T-helper 2 cell treated with Interferon-gamma antibody and Interleukin-4, amounts not matched to agents 5 μg/mL and 100 μg/mL, for 36 hours (primary cell): ENCODE measurements around the gene E2F3.

ENCODE experiments used
- DNase-seq: peaks from one replicate; pipeline ENCODE4 v3.0.0; 2021; ENCODE audit warnings: low spot score
- H3K27ac Mint-ChIP-seq: one replicate; pipeline ENCODE4 v1.8.0; 2021; ENCODE audit warnings: mild to moderate bottlenecking, mixed read lengths
- H3K27me3 Mint-ChIP-seq: one replicate; pipeline ENCODE4 v1.8.0; 2021; ENCODE audit warnings: low read depth, mixed read lengths
- H3K36me3 Mint-ChIP-seq: one replicate; pipeline ENCODE4 v1.8.0; 2021; ENCODE audit warnings: low read depth, mixed read lengths
- H3K4me1 Mint-ChIP-seq: one replicate; pipeline ENCODE4 v1.8.0; 2021; ENCODE audit warnings: low read depth, mixed read lengths
- H3K4me3 Mint-ChIP-seq: one replicate; pipeline ENCODE4 v1.8.0; 2022; ENCODE audit warnings: mild to moderate bottlenecking, moderate library complexity, mixed read lengths
- H3K9me3 Mint-ChIP-seq: one replicate; pipeline ENCODE4 v1.8.0; 2021; ENCODE audit warnings: mixed read lengths

The E2F3 gene

GRCh38 chr6:20476501-20477043, 74.9 kb downstream of the E2F3 start:
- Mint-ChIP-seq H3K27ac (no peak overlapping the region), H3K27me3 (no peaks in the 10 kb centered on the region)

DNA sequence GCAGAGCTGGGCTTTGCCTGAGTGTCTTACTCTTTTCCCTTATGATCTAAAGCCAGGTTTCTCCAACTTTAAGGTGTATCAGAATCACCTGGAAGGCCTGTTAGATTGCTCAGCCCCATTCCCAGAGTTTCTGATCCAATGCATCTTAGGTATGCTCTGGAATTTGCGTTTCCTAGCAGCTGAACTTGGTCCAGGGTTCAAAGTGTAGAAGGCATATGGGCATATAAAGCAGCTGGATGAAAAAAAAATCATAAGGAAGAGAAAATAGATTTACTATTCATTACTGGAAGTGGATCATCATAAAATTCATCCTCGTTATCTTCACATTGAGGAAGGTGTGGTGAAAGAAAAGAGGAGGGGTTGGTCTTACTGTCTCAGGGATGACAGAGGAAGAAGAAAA, 75.8 kb downstream of the E2F3 start:
- no peak for DNase-seq
- no peaks in the 10 kb centered on the region for H3K27me3 Mint-ChIP-seq
- H3K36me3 Mint-ChIP-seq = peaks cover 32% of the 10 kb centered on the region
- no peak overlapping the region for H3K27ac Mint-ChIP-seq
- H3K4me3 Mint-ChIP-seq = no peak overlapping the region
- no peaks in the 10 kb centered on the region for H3K9me3 Mint-ChIP-seq
- H3K4me1 Mint-ChIP-seq = peaks cover 11% of the 10 kb centered on the region

More at GRCh38 chr6:20476501-20477043, 74.9 kb downstream of the E2F3 start:
- H3K36me3 Mint-ChIP-seq = peaks cover 28% of the 10 kb centered on the region
- H3K4me3 Mint-ChIP-seq = no peak overlapping the region
- peaks cover 11% of the 10 kb centered on the region for H3K4me1 Mint-ChIP-seq
- no peaks in the 10 kb centered on the region for H3K9me3 Mint-ChIP-seq
- no peak for DNase-seq

GRCh38 chr6:20479060-20479459, 77.4 kb downstream of the E2F3 start:
- Mint-ChIP-seq H3K9me3 (no peaks in the 10 kb centered on the region), H3K4me1 (peaks cover 9% of the 10 kb centered on the region), H3K27ac (no peak overlapping the region), H3K36me3 (peaks cover 45% of the 10 kb centered on the region), H3K4me3 (no peak overlapping the region), H3K27me3 (no peaks in the 10 kb centered on the region)
- no peak for DNase-seq

DNA sequence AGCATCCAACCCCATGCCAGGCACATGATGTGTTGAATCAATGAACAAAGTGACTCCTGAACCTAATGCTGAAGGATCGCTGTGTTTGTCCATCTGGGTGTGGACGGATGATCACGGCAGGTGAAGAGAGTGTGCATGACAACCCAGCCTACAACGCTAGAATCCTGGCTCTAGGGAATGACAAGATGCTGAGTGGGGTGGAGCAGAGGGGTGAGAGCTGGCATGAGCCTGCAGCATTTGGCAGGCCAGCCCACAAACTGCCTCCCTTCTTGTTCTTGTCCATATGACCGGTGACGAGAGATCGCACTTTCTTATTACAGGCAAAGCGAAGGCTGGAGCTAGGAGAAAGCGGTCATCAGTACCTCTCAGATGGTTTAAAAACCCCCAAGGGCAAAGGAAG, 77.8 kb downstream of the E2F3 start:
- DNase-seq = no peak
- Mint-ChIP-seq H3K4me1 (peaks cover 9% of the 10 kb centered on the region), H3K27me3 (no peaks in the 10 kb centered on the region), H3K4me3 (no peak overlapping the region), H3K36me3 (peaks cover 47% of the 10 kb centered on the region), H3K27ac (no peak overlapping the region), H3K9me3 (no peaks in the 10 kb centered on the region)

DNA sequence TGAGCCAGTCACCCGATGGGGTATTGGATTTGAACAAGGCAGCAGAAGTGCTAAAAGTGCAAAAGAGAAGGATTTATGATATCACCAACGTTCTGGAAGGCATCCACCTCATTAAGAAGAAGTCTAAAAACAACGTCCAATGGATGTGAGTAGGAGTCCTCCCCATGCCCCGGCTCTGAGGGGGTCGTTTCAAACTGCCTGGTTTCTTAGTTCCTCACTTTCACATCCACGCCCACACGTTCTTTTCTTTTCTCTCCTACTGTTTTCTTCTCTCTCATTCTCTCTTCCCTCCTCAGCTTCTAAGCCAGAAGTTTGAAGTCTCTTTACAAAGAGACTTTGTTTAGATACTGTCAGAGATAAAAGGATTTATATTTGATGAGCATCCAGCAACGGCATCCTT, 79.6 kb downstream of the E2F3 start:
- peaks cover 9% of the 10 kb centered on the region for H3K4me1 Mint-ChIP-seq
- H3K4me3 Mint-ChIP-seq = no peak overlapping the region
- no peaks in the 10 kb centered on the region for H3K9me3 Mint-ChIP-seq
- DNase-seq = no peak
- no peak overlapping the region for H3K27ac Mint-ChIP-seq
- H3K27me3 Mint-ChIP-seq = no peaks in the 10 kb centered on the region
- peaks cover 55% of the 10 kb centered on the region for H3K36me3 Mint-ChIP-seq

DNA sequence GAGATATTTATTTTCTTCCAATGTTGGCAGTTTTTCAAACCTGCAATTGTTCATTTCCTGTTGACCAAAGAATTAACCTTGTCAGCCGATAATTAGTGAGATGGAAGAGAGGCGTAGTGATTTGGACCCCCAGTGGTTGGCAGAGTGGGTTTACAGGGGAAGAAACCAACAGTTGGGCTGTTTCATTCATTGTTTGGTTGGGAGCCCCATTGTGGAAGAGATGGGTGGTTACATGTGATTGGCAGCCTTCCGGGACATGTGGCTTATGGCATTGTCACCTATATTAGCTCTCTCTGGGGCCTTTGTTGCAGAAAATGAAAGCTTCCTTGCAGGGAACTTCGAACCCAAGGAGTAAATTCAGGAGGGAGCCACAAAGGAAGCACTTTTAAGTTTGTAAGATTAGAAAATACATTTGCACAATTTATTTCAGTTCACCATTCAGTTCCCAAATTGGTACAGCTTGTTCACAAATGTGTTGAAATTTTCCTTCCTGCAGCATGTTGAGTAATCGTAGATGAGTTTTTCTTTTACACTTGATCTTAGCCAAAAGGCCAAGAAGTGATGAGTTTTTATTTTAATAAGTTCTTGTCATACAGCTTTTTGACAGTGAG, 82.3 kb downstream of the E2F3 start:
- H3K27ac Mint-ChIP-seq = peak overlapping the region; percentile 33
- H3K4me3 Mint-ChIP-seq = no peak overlapping the region
- H3K36me3 Mint-ChIP-seq = peaks cover 73% of the 10 kb centered on the region
- no peak for DNase-seq
- no peaks in the 10 kb centered on the region for H3K27me3 Mint-ChIP-seq
- H3K4me1 Mint-ChIP-seq = peaks cover 9% of the 10 kb centered on the region
- H3K9me3 Mint-ChIP-seq = no peaks in the 10 kb centered on the region

- no peaks in the 10 kb centered on the region for H3K27me3 Mint-ChIP-seq
- peaks cover 76% of the 10 kb centered on the region for H3K36me3 Mint-ChIP-seq
- no peak overlapping the region for H3K27ac Mint-ChIP-seq
- no peak overlapping the region for H3K4me3 Mint-ChIP-seq
- no peak for DNase-seq
- H3K4me1 Mint-ChIP-seq = peaks cover 5% of the 10 kb centered on the region
- H3K9me3 Mint-ChIP-seq = no peaks in the 10 kb centered on the region
Measured at GRCh38 chr6:20486641-20487040, 85.0 kb downstream of the E2F3 start.

DNA sequence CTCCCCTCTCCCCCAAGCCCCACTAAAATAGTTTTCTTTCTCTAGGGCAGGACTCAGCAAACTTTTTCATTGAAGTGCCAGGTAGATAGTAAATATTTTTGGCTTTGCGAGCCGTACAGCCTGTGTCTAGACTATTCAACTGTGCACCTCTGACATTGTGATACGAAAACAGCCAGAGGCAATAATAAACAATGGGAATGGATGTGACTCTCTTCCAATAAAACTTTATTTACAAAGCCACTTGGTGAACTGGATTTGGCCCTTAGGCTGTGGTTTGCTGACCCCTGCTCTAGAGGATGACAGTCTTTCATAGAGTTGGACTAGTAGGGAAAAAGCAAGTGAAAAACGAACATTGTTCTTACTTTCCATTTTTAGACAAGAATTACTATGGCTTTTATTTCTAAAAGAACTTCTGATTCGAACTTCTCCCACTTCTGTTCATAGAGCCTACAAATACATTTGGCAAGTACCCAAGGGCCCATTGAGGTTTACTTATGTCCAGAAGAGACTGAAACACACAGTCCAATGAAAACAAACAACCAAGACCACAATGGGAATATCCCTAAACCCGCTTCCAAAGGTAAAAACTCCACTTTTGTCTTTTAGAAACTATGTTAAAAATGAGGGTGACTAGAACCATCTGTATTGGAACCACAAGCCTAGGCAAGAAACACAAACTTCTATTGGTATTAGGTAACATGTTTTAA, 86.1 kb downstream of the E2F3 start:
- H3K27ac Mint-ChIP-seq = no peak overlapping the region
- H3K9me3 Mint-ChIP-seq = no peaks in the 10 kb centered on the region
- H3K4me1 Mint-ChIP-seq = peaks cover 5% of the 10 kb centered on the region
- DNase-seq = no peak
- H3K36me3 Mint-ChIP-seq = peaks cover 75% of the 10 kb centered on the region
- no peaks in the 10 kb centered on the region for H3K27me3 Mint-ChIP-seq
- no peak overlapping the region for H3K4me3 Mint-ChIP-seq

- no peak overlapping the region for H3K27ac Mint-ChIP-seq
- H3K27me3 Mint-ChIP-seq = no peaks in the 10 kb centered on the region
- H3K4me1 Mint-ChIP-seq = no peaks in the 10 kb centered on the region
- H3K9me3 Mint-ChIP-seq = no peaks in the 10 kb centered on the region
- no peak for DNase-seq
- H3K4me3 Mint-ChIP-seq = no peak overlapping the region
- peaks cover 52% of the 10 kb centered on the region for H3K36me3 Mint-ChIP-seq
Measured at GRCh38 chr6:20490591-20490990, 88.9 kb downstream of the E2F3 start.

DNA sequence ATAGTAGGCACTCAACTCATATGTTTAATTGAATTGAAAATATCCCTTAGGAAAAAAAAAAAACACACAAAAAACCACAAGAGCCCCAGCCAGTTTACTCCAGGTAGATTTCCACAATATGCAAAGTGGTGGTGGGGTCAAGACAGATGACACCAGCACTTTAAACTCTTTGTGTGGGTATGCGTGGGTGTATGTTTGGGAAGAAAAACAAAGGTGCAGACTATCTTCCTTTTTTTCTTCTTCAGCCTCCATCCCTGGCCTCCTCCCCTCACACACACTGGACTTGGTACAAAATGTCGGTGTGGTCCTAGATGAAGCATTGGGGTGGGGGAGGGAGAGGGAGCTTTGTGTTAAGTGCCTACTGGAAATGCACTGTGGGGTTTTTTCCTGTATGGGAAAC, 90.4 kb downstream of the E2F3 start:
- no peak for DNase-seq
- Mint-ChIP-seq H3K4me1 (no peaks in the 10 kb centered on the region), H3K9me3 (no peaks in the 10 kb centered on the region), H3K36me3 (peaks cover 40% of the 10 kb centered on the region), H3K27ac (no peak overlapping the region), H3K4me3 (no peak overlapping the region), H3K27me3 (no peaks in the 10 kb centered on the region)

- H3K27me3 Mint-ChIP-seq = peaks cover 8% of the 10 kb centered on the region
- H3K9me3 Mint-ChIP-seq = no peaks in the 10 kb centered on the region
- no peak overlapping the region for H3K4me3 Mint-ChIP-seq
- no peaks in the 10 kb centered on the region for H3K4me1 Mint-ChIP-seq
- no peak overlapping the region for H3K27ac Mint-ChIP-seq
- H3K36me3 Mint-ChIP-seq = peaks cover 3% of the 10 kb centered on the region
- no peak for DNase-seq
Measured at GRCh38 chr6:20497216-20498040, 95.7 kb downstream of the E2F3 start.

DNA sequence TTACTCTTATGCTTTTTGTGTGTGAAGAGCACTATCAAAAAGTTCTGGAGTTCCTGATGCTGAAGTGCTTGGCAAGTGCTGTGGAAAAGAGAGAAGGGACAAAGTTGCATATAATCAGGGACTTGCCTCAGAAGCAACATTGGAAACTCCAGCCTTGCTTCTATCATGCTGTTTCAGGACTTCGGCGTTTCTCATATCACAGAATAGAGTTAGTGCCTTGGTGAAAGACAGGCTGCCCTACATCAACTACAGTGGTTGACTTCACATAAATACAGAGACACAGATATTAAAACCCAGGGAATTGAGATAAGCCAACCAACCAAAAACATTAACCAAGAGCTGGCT, 96.3 kb downstream of the E2F3 start:
- Mint-ChIP-seq H3K27ac (no peak overlapping the region), H3K27me3 (peaks cover 13% of the 10 kb centered on the region), H3K4me1 (no peaks in the 10 kb centered on the region), H3K36me3 (peaks cover 2% of the 10 kb centered on the region), H3K9me3 (no peaks in the 10 kb centered on the region), H3K4me3 (no peak overlapping the region)
- no peak for DNase-seq

DNA sequence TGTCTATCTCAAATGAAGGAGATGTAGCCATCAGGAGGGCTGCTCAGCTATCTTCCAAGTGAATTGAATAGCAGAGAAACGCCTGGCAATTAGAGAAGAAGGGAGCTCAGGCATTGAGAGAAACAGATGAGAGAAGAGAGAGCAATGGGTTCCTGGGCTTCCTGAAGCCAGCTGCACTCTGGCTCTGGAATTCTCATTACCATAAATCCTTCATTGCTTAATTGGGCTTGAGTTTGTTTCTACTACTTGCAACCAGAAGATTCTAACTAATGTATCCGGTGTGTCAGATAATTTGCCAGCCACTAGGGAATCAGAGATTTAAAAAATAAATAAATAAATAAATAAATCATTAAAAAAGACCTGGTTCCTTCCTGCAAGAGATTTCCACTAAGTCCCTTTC, 107.5 kb downstream of the E2F3 start:
- DNase-seq = no peak
- Mint-ChIP-seq H3K27ac (no peak overlapping the region), H3K4me3 (no peak overlapping the region), H3K36me3 (no peaks in the 10 kb centered on the region), H3K4me1 (no peaks in the 10 kb centered on the region), H3K27me3 (peaks cover 18% of the 10 kb centered on the region), H3K9me3 (no peaks in the 10 kb centered on the region)

DNA sequence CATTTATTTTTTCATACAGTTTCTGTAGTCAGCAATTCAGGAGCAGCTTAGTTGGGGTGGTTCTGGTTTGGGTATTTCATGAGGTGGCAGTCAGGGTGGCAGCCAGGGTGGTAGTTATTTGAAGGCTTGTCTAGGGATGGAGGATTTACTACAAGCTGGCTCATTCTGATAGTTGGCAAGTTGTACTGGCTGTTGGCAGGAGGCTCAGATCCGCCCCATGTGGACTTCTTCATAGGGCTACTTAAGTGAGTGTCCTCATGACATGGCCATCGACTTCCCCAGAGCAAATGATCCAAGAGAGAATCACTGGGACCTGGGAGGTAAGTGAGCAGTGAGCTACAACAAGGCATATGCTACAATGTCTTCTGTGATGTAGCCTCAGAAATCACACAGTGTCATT, 110.2 kb downstream of the E2F3 start:
- Mint-ChIP-seq H3K4me3 (no peak overlapping the region), H3K27me3 (peaks cover 19% of the 10 kb centered on the region), H3K4me1 (no peaks in the 10 kb centered on the region), H3K36me3 (no peaks in the 10 kb centered on the region), H3K27ac (no peak overlapping the region), H3K9me3 (no peaks in the 10 kb centered on the region)
- DNase-seq = no peak
